GM19240 (cell line): ENCODE data around the gene DSG3.

Experiments
- DNase-seq: peaks from one replicate; pipeline ENCODE4 v3.0.0; 2011; ENCODE audit warnings: low spot score; ENCODE audit not compliant: insufficient read length

DSG3 gene

DNA sequence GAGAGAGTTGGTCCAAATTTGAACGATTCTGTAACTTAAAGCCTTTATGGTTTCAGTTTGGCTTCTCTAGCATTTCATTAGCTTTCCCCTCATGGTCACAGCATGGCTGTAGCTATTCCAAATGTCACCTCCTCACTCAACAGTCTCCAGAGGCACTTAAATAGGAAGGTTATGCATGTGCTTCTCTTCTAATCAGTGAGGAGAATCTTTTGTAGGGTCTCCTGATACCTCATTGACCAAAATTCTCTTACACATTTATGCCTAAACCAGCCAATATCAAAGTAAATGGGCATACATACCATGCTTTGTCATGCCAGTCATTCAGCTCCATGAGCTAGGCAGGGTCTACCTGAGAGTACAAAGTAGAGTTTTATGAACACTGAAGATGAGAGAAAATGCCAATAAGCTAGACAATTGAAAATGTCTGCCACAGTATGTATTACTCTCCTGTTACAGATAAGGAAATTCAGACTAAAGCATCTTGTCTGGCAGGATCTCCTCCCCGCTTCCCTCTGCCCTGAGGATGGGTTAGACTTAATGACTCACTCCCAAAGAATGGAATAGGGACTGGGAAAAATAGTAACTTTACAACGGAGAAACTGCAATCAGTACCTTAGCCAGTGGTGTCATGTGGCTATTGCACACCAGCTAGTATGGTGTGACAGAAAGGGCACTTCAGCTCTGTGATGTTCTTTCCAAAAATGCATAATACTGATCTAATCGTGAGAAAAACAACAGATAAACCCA is 65.8 kb downstream of the DSG3 start:
- no peak for DNase-seq

DNA sequence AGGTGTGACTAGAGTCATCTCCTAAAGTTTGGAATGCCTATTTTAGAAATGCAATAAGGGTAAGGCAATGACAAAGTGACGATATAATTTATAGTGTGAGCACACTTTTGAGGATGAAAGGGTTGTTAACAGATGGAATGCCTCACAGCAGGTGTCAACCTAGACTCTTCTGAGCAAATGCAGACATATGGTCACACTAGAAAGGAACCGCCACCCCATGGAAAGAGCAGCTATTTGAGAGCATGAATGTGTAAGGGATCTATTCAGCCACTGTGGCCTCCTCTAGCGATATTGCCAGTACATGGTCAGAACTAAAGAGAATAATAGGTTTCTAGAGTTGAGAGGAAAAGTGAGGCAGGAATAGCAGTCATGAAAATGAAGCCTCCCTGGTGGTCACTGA is 68.9 kb downstream of the DSG3 start:
- DNase-seq, result no peak

DNA sequence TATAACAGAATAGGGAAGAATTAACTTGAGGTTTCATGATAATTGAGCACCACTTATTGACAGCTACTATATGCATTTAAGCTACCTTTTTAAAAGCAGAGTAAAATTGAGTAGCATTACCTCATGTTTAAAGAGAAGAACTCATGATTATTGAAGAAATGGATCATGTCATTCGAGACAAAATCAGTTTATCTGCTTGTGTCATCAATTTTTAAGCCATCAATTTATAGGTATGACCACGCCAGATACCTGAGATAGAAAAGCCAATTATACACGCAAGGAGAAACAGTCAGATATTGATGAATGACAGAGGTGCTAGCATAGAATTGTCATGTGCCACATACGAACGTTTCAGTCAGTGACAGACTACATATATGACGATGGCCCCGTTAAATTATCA is 78.8 kb downstream of the DSG3 start:
- DNase-seq, result no peak
